Hematopoietic multipotent progenitor cell treated with erythropoietin and hydrocortisone succinate and interleukin-3 and kit ligand, for 6 days (in vitro differentiated cells): ENCODE measurements around the gene ALPL.
A peak's percentile ranks its signal among the peaks of the same experiment; 100 is the strongest.
"Not testable (repeated sequence)": the region's sequence is repeated elsewhere in the genome, so short reads cannot be mapped to it uniquely, and the experiment has no call there.

Experiments used
- DNase-seq: peaks from one replicate; pipeline ENCODE4 v3.0.0-alpha.2; 2015

The ALPL gene

DNA sequence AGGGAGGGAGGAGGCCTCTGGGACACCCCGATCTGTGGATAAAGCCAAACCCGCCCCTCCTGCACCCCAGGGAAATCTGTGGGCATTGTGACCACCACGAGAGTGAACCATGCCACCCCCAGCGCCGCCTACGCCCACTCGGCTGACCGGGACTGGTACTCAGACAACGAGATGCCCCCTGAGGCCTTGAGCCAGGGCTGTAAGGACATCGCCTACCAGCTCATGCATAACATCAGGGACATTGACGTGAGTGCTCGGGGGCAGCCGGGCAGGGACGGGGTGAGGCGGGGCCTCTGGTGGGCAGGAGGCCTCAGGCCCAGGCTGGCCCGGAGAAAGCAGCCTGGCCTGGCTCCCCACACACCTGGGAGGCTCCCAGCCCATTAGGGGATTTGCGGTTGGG lies 54.7 kb downstream of the ALPL start:
- DNase-seq: no peak

DNA sequence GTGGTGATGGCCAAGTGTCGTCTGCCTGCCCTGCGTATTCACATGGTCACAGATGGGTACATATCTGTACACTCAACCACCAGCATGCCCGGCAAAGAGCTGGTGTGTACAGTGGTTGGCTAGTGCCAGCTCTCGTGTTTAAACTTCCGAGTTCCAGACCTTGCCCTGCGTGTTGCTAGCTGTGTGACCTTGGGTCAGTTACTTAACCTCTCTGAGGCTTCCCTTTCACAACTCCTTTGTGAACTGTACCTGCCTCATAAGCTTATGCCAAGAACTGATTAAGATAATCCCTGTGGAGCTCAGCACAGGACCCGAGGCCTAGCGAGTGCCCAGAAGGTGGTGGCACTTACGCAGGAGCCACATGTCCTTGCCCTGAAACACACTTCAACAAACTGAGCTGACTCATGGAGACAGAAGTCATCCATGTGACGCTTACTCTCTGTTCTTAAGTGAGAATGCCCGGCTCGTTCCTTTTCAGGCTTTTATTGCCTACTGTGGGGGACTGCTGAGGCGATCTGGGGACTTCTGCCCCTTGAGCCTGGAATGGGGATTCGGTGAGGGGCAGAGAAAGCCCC lies 55.4 kb downstream of the ALPL start:
- DNase-seq: no peak

DNA sequence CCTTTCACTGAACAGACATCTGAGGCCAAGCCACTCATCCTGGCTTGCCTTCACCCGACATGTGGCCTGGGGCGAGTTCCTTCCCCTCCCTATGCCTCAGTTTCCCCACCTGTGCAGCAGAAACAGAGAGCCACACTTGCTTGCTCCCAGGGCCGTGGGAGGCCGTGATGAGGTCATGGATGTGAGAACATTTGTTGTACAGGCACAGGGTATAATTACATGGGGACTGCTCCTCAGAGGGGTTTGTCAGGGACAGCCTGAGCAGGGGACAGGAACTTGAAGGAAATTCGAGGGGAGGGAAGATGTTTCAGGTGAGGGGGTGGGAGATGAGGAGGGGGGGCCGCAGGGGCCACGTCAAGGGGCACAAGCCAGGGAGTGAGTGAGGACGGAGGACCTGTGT lies 56.1 kb downstream of the ALPL start:
- DNase-seq: no peak

DNA sequence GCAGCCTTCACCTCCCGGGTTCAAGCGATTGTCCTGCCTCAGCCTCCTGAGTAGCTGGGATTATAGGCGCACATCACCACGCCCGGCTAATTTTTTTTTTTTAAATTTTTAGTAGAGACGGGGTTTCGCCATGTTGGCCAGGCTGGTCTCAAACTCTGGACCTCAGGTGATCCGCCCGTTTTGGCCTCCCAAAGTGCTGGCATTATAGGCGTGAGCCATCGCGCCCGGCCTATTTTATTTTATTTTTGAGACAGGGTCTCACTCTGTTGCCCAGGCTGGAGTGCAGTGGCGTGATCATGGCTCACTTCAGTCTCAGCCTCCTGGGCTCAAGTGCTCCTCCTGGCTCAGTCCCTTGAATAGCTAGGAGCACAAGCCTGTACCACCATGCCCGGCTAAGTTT lies 57.1 kb downstream of the ALPL start:
- DNase-seq: not testable (repeated sequence)

DNA sequence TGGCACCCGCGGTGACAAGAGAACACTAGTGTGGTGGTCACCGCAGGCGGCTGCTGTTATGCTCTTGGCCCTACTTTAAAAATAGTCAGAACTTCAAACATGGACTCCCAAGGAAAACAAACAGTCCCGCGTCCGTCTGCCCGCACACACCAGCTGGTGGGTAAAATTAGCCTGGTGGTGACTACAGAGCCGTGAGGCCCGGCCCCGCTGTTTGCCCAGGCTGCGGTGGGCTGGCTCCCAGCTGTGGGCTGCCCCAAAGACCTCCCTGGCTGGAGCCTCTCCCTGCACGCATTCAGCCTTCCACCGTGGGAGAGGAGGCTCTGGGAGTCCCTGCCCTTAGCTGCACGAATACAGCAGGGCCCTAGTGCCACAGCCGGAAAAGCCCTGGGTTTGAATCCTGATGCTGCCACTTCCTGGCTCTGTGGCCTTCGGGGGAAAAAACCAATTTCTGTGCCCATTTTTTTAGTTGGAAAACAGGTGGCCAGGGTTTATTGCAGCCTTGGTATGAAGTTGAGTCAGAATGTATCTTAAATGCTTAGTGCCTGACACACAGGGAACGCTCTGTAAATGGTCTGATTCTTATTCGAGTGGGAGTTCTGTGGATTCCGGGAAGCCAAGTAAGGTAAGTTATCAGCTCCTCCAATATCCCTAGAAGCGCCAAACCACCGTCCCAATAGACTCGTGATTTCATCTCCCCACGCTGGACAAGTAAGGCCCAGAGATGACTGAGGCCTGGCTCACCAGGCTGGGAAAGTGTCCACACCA lies 58.2 kb downstream of the ALPL start:
- DNase-seq: no peak

GRCh38 chr1:21568006-21568746 lies 59.0 kb downstream of the ALPL start:
- no peak for DNase-seq

GRCh38 chr1:21568809-21569385 lies 59.7 kb downstream of the ALPL start:
- DNase-seq: no peak

DNA sequence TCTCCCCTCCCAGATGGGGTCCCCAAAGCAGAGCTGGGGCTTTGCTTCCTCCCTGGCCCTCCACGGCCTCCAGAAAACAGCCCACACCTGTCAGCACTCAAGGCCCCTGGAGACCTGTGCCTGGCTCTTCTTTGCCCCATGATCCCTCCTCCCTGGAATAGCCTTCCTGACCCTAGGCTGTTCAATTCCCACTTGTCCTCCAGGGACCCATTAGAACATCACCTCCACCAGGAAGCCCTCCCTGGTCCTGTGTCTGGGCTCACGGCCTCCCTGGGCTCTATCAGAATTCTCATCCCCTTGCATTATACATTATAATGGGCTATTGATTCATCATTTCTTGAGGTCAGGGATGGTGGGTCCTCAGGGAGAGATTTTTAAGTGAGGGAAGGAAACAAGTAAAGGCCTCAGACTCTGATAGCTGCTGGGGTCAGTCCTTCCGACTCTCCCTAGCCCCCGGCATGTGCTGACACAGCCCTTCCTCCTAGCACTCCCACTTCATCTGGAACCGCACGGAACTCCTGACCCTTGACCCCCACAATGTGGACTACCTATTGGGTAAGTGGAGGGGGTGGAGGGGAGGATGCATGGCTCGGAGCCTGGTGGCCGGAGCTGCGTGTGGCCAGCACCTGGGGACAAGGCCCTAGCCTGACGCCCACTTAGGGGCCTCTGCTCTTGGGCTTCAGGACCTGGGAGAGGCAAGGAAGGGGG lies 60.8 kb downstream of the ALPL start:
- DNase-seq: no peak

DNA sequence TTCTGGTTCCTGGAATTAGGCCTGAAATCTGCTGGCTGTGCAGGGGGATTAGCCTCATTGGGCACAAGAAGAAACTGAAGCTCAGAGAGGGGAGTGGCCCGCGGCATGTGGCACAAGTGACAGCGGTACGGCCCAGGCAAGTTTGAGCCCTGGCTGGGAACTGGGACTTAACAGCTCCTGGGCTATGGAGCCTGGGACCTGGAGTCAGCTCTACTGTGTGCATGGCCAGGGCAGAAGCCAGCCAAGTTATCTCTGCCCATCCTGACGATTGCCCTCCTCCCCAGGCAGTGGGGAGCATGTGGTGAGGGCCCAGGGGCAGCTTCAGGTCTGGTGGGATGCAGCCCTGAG lies 61.3 kb downstream of the ALPL start:
- no peak for DNase-seq

DNA sequence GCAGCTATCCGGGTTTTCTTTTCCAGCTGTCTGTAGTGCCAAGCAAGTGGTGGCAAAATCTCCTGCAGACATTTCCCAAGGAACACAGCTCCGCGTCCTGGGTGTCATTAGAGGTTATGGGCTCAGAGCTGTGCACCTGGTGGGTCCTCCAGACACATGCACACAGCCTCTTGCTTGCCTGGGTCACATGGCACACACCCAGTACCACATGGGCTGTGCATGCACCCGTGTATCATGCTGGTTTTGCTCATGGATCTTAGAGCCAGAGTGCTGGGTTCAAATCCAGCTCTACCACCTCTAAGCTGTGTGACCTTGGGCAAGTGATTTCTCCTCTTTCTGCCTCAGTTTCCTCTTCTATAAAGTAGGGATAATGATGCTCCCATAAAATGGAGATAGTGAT lies 61.7 kb downstream of the ALPL start:
- no peak for DNase-seq

DNA sequence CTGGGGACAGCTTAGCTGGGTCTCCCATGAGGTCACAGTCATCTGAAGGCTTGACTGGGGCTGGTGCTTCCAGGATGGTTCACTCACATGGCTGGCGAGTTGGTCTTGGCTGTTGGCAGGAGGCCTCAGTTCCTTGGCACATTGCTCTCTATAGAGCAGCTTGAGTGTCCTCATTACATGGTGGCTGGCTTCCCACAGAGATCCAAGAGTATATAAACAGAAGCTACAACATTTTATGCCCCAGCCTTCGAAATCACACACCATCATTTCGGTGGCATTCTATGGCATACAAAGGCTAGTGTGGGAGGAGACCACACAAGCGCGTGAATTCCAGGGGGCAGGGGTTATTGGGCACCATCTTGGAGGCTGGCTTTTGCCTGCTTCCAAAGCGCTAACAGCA lies 63.0 kb downstream of the ALPL start:
- DNase-seq: no peak

DNA sequence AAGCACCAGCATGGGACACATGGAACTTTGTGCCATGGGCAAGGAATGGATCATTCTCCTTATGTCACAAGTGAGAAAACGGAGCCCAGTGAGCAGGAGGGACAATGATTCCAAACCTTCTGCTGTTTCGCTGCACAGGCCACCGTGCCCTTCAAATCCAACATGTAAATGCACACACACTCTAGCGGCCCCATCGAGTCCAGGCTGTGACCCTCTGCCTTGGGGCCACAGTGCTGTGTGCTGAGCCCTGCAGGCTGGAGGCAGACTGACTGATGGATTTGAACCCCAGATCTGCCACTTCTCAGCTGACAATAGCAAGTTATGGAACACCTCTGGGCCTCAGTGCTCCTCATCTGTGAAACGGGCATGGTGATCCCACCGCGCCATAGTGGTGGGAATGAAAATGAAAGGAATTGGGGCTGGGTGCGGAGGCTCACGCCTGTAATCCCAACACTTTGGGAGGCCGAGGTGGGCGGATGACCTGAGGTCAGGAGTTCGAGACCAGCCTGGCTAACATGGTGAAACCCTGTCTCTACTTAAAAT lies 63.6 kb downstream of the ALPL start:
- DNase-seq: no peak

DNA sequence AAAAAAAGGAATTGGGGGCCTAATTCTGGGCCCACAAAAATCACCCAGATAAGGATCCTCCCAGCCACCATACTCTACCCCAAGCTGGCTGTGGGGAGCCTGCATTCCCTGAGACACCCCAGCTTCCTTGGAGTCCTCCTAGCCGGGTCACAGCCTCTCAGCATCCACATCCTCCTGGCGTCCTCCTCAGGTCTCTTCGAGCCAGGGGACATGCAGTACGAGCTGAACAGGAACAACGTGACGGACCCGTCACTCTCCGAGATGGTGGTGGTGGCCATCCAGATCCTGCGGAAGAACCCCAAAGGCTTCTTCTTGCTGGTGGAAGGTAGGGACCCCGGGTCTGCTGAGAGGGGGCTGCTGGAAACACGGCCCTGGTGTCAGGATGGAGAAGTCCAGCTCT lies 64.3 kb downstream of the ALPL start:
- no peak for DNase-seq

DNA sequence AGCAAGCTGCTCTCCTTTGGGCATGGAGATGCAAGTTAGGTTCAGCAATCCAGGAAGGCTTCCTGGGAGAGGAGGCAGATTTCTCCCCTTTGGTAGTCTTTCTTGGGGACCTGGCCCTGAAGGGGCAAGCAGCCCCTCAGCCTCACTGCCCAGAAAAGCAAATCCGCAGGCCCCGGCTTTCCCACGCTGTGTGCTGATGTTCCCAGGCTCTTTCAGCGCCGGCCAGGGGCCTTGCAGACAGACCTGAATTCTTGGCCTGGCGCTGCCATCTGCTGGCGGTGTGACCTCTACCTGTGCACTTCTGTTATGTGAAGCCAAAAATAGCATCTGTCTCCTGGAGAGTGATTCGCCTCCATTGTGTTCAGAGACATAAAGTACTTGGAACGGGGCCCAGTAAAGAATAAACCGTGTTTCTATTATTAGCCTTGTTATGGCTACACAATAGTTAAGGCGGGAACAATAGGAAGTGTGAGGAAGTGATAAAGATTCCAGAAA lies 64.8 kb downstream of the ALPL start:
- peak; percentile 76 for DNase-seq

DNA sequence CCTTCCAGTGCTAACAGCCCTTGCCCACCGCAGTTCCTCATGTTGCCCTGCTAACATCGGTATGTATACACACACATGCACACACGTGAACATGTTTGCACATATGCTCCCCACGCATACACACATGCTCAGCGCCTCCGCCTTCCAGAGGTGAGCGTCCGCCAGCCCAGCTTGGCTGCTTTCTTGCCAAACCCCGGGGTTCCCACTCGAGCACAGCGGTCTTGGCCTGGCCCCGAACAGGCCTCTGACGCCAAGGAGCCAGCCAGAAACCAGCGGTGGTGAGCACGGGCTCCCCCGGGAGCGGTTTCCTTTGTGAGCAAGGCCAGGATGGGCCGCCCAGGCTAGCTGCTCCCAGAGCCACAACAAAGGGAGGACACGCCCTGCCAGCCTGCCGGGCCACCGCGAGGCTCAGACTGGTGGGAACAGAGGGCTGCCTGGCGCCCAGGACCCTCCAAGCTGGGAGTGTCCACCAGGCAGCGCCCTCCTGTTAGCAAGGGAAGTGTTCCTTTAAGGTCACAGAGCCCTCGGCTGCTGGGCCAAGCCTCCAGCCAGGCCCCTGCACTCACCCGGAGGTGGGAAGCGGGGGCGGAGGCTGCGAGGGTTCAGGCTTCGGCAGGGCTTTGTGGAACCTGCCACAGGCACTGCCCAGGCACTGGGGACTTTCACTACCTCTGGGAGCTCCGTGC lies 65.4 kb downstream of the ALPL start:
- peak; percentile 32 for DNase-seq

GRCh38 chr1:21575351-21575942 lies 66.2 kb downstream of the ALPL start:
- no peak for DNase-seq

DNA sequence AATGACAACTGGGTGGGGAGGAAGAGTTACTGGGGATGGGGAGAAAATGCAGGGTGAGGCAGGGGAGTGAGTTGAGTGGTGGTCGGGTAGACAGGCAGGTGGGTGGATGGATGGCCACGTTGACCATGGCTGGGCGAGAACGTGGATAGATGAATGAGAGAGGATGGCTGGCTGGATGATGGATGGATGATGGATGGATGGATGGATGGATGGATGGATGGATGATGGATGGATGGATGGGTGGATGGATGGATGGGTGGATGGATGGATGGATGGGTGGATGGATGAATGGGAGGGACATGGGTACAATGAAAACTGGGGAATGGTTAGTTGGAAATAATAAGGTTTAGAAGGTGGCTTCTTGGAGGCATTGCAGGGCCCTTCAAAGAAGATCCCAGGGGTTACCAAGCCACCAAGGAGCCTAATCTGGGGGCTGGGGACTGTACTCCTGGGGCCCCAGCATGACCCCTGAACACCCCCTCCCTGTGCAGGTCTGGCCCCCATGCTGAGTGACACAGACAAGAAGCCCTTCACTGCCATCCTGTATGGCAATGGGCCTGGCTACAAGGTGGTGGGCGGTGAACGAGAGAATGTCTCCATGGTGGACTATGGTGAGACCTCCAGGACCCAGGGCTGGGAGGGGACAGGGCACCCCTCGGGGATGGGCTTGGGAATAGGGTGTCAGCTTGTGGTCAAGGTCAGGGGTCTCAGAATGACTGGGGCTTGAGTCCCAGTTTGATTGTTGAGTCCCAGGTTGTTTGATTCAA lies 67.0 kb downstream of the ALPL start:
- no peak for DNase-seq

DNA sequence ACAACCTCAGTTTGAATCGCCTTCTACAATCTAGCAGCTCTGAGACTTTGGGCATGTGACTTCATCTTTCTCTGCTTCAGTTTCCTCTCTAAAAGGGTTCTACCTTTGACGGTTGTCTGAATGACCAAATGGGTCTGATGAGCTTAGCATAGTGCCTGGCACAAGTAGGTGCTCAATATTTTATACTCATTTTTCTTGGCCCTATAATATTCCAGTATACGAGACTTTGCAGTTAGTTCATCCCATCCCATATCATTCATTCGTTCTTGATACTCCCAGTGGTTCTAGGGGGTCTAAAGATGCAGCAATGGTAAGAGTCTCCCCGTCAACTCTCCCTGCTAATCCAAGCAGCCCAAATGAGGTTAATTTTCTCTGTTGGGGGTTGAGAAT lies 67.6 kb downstream of the ALPL start:
- DNase-seq: no peak

- DNase-seq: no peak
Observed at GRCh38 chr1:21577324-21577723, 68.1 kb downstream of the ALPL start.

- DNase-seq: no peak
Observed at GRCh38 chr1:21577933-21578332, 68.7 kb downstream of the ALPL start.

- no peak for DNase-seq
Observed at GRCh38 chr1:21579791-21580190, 70.6 kb downstream of the ALPL start.
